ENCODE measurements around the gene RNF41.
"Not testable (repeated sequence)": the region's sequence is repeated elsewhere in the genome, so short reads cannot be mapped to it uniquely, and the experiment has no call there.

Gene RNF41

DNA sequence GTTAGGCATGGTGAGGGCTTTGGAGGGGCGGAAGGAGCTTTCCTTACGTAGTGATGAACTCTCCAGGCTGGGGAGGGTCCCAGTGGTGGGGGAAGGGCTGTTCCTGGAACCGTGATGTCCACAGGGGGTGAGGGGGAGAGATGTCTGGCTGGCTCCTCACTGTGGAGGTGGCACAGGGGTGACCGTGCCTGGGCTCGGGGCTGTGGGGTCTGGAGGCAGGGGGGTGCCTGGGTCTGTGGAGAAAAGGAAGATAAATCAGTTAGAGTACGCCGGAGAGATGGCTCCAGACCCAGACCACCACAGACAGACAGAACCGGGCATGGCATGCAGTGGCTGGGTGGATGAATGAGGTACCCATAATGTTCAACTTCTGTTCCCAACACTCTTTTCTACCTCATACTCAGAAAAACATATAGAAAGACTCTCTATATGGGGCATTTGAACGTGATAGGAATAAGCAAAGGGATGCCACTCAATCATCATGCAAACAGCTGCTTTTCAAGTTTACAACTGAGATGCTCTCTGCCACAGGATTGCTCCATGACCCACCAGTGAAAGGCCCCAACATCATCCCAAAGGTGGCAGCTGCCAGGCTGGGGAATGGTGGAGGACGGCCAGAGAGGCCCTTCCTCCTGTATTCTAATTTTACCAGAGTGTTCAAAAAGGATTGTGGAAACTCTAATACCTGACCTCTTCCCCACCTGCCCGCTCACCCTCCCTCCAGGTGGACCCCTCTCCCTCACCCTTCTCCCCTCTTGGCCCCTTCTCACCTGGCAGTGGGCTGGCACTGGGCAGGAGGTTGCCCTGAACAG is 58.0 kb downstream of the RNF41 start:
- no peak for DNase-seq

- DNase-seq: no peak
These were observed 59.0 kb downstream of the RNF41 start for GRCh38 chr12:56162468-56163290.

GRCh38 chr12:56161690-56162351 is 59.9 kb downstream of the RNF41 start:
- no peak for DNase-seq

GRCh38 chr12:56160894-56161689 is 60.6 kb downstream of the RNF41 start:
- no peak for DNase-seq

DNA sequence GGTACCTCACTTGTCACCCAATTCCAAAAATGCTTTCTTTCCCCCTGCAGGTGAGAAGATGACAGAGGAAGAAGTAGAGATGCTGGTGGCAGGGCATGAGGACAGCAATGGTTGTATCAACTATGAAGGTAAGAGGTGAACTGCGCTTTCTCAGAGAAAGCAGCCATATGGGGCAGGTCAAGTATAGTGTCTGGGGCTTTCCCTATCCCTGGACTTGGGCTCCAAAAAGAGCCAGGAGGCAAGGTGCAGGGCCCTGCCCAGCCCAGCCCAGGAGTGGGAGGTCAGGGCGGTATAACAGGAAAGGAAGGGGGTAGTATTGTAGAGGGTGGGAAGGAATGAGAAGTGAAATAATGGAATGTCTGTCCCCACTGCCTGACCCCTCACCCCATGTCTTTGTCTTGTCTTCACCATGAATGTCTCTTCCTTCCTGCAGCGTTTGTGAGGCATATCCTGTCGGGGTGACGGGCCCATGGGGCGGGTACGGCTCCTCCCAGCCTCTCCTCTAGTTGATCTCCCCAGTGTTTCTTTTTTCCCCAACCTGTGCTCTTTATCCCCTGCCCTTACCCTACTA is 61.4 kb downstream of the RNF41 start:
- DNase-seq: no peak

DNA sequence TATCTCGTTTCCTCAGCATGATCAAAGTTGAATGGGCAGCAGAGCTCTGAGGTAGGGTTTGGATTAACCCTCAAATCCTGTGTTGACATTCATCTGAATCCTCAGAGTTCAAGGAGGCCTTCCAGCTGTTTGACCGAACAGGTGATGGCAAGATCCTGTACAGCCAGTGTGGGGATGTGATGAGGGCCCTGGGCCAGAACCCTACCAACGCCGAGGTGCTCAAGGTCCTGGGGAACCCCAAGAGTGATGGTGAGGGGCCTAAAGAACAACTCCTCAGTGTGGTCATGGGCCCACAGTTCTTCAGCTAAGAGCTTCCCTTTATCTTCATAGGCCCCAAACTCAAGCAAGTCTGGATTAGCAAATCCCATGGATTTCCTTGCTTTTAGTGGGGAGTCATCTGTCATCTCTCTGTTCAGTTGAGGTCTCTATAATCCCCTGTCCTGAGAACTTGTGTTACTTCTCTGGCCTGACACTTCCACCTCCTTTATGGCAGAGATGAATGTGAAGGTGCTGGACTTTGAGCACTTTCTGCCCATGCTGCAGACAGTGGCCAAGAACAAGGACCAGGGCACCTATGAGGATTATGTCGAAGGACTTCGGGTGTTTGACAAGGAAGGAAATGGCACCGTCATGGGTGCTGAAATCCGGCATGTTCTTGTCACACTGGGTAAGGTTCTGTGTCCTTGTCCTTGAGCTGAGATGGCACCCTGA is 62.1 kb downstream of the RNF41 start:
- no peak for DNase-seq

- DNase-seq: no peak
These were observed 62.7 kb downstream of the RNF41 start for GRCh38 chr12:56158926-56159461.

- peak; percentile 99 for DNase-seq
These were observed 63.4 kb downstream of the RNF41 start, which contains the start of gene MYL6 for GRCh38 chr12:56158029-56158925. MYL6 (plus strand) TSS chr12:56158359; CDS start chr12:56158402, 43 bp downstream.

- DNase-seq: peak; percentile 76
These were observed 64.3 kb downstream of the RNF41 start for GRCh38 chr12:56157201-56158028.

GRCh38 chr12:56156464-56157200 is 65.1 kb downstream of the RNF41 start:
- DNase-seq: not testable (repeated sequence)

DNA sequence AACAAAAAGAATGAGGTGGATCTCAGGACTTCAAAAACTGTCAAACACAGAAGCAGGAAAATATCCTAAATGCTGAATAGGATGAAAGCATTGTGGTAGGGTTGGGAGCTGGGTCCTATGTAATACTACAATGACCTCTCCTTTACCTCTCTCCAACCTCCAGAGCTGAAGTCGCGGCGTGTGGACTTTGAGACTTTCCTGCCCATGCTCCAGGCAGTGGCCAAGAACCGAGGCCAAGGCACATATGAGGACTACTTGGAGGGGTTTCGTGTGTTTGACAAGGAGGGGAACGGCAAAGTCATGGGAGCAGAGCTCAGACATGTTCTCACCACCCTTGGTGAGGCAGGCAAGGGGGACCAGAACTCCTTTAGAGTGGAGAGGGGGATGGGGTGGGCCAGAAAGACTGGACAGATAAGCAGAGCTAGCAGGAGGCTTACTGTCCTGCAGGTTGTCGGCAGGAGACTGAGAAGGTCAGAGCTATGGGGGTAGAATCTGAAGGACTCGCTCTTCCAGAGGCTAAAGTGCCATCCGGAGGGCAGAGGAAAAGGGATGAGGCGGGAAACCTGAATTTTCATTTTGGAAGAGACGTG is 66.4 kb downstream of the RNF41 start:
- no peak for DNase-seq

DNA sequence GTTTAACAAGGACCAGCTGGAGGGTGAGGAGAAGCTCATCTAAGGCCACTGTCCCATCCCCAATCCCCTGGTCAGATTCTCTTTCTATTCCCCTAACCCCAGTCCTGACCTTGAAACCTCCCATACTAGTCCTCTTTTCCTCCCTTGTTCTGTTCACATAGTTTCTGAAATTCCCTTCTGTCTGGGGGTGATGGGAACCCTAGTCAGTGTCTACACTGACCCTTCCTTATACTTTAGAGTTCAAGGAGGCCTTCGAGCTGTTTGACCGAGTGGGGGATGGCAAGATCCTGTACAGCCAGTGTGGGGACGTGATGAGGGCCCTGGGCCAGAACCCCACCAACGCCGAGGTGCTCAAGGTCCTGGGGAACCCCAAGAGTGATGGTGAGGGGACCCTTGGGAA is 66.9 kb downstream of the RNF41 start:
- DNase-seq: no peak

DNA sequence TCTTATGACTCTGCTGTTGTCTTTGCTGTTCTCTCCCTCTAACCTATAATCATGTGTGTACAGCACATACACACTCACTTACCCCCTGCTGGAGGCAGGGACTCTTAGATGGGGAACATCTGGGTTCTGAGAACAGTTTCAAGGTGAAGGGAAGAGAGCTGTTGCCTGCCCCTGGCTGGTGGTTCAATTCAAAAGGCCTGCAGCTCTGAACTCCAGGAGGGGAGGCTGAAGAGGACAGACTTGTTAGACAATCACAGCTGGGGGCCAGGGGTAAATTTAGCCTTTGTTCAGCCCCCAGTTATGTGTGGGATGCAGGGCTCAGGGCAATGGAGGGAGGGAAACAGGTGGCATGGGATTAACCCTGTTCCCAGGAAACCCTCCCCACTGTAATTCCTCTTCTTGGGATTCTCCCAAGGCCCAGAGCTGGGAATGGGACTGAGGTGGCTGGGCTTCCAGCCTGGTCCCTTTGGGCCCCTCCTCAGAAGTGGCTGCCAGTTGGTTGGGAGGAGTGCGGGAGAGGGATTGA is 67.4 kb downstream of the RNF41 start:
- no peak for DNase-seq

GRCh38 chr12:56153678-56154065 is 68.0 kb downstream of the RNF41 start:
- no peak for DNase-seq

GRCh38 chr12:56152756-56153677 is 68.7 kb downstream of the RNF41 start:
- no peak for DNase-seq
